ENCODE results near the gene FAR2. TPM values are rescaled to one million over a fixed set of nuclear protein-coding genes. Genes with fewer than 3 reads are reported as not detected.
"Not testable (repeated sequence)": the region's sequence is repeated elsewhere in the genome, so short reads cannot be mapped to it uniquely, and the experiment has no call there.

The FAR2 gene
- polyA plus RNA-seq, 3 donors: 1.5 to 5.7 (median 4.4) TPM

DNA sequence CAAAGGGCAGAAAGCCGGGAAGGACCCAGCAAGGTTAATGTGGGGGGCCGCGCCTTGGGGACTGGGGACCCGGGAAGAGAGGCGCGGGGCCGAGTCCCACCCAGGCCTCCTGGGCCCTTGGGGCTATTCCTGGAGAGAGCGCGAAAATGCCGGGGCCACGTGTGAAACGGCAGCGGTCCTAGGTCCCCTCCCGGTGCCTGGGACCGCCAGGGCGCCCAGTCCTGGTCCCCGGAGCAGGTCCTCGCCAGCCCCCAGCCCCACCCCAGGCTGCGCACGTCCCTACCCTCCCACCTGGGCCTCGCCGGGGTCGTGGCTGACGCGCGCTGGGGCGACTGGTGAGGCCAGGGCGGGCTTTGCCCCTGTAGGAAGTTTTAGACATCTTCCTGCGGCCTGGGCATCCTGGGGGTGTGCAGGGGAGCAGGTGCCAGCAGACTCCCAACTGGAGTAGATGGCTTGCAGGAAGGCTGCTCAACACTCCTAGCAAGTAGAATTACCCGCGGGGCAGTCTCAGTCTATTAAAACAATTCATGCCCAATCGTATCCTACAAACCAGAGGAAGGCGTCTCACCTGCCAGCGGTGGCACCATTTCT is 708 bp downstream of the FAR2 start:
- WGBS, 3 donors: 14 to 20% (median 17%) methylated on average over 29 to 34 of the region's 34 CpGs
- H3K27ac ChIP-seq (ENCODE audit: low read depth, low read length): no peak overlapping the region

DNA sequence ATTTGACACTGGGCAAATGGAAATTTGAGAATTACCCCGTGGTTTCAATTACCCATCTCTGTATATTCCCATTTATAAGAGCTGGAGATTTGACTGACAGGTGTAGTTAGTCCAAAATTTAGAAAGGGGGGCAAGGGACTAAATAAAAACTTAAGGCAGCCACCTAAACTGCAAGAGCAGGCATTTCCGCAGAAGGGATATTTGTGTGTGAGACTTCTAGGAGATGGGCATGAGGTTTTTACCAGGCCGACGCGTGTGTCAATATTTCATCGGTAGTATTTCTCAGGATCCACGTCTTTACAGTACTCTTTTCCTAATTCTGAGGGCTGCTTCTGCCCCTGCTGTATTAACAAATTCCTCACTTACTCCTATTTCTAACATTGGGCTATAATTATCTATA is 1.4 kb downstream of the FAR2 start:
- 60 to 81% (median 78%) methylated on average over 7 of the region's 7 CpGs for WGBS, 3 donors
- no peak overlapping the region for H3K27ac ChIP-seq (ENCODE audit: low read depth, low read length)

DNA sequence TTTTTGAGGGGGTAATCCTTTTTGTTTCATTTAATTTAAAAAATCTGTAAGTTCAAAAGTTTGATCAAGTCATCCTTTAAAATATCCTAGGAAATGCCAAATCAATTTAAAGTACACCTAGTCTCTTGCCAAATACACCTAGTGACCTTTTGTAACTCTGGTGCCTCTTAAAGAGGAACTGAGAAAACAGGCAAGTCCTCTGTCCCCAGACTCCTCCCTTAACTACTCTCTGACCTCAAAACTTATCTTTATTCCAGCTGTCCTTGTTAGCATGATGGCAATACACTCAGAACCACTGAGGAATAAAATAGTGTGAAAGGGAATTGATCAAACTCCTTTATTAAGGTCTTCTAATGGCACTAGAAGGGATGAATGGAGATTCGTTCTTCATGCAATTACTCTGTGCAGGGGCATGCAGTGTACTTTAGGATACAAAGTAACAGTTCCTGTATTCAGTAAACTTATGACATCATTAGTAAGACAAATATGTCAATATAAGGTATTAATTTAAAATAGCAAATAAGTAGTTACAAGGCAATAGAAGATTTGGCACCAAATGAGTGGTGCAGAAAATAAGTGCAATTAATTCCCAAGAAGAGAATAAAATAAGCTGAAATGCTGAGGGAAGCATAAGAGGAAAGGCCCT is 3.3 kb downstream of the FAR2 start:
- WGBS, 3 donors: 51 to 59% (median 58%) methylated on average over 1 of the region's 1 CpG

DNA sequence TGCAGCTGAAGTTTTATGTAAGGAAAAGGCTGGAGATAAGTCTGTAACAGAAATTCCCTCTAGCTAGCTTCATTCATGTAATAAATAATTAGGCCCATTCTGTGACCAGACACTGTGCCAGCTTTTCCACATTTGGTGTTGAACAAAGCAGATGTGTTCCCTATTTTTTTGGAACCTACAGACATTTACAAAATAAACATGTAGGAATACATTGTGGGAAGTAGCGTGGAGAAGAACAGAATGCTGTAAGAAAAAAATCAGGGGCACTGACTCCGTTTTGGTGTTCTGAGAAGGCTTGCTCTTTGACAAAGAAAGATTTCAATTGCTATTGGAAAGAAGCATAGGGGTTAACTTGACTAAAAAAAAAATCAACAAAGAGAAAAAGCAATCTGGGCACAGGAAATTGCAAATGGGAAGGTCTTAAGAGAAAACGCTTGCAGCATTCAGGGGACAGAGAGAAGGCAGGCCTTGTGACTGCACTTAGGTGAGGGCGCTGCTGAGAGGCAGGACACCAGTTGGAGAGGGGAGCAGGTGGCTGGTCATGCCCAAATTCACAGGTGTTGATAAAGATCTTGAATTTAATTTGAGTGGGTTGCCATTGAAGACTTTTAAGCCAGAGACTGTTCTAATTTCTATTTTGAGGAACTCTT is 4.0 kb downstream of the FAR2 start:
- H3K27ac ChIP-seq (ENCODE audit: low read depth, low read length): no peak overlapping the region
- WGBS, 3 donors: 44 to 55% (median 50%) methylated on average over 4 of the region's 4 CpGs

More for the DNA sequence above, 3.3 kb downstream of the FAR2 start:
- no peak overlapping the region for H3K27ac ChIP-seq (ENCODE audit: low read depth, low read length)

DNA sequence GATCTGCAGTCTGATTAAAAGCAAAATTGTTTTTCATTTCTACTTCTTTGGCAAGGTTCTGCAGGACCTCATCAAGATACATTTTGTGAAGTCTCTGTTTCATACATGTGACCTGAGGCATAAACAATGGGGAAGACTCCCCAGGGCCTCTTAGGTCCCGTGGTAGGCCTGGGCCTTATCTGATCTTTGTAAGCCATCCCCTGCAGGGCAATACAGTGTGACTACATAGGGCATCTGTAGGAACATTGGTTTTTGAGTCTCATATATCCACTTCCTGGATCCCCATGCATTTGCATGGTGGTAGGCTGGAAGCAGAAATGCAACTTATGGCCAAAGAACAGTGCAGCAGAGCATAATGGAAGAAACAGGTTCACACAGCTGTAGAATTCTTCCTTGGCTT is 6.0 kb downstream of the FAR2 start:
- 37 to 57% (median 38%) methylated on average over 1 of the region's 1 CpG for WGBS, 3 donors
- H3K27ac ChIP-seq (ENCODE audit: low read depth, low read length): no peak overlapping the region

DNA sequence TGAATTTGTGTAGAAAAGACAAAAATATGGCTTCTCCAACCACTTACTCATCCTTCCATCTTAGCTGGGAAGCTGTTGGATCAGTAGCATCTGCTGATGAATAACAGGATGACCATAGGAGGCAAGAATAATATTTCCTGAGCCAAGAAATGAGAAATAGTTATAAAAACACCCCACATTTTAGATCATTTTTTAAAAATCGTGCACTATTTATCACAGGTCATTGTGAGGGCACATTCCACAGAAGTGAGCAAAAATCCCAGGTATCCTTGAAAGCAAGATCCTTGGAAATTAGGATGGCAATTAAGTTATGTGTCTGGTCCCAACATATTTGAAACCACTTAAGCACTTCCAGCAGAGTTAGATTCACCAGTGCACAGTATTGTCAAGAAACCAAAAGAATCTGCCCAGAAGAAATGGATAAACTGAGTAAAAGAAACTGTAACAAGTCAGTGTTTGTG is 8.4 kb downstream of the FAR2 start:
- no peak overlapping the region for H3K27ac ChIP-seq (ENCODE audit: low read depth, low read length)
- 32 to 34% (median 32%) methylated on average over 1 of the region's 1 CpG for WGBS, 3 donors

DNA sequence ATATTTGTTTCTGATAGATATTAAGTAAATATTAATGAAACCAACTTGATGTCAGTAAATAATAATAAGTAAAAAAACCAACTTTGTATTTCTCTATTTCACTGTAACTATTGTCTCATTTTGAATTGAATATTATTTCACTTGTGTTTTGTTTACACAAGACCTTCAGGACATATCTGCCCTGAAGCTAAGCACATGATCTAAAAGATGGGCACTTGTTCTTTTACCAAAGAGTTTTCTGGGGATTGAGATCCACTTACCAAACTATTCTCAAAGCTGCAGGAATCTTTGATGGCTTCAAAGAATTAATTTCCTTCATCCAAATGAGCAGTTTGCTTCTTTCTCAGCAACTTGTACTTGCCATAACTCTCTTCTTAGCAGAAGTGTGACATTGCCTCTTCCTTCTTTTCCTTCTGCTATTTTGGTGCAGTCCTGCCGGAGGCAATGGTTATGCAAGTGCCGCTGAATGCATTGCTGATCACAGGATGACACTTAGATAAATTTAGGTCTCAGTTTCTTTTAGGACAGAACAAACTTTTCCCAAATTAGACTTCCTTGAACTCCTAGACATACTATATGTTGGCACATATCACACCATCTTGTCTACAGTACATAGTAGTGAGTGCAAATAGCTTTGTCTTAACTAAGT is 9.2 kb downstream of the FAR2 start:
- WGBS, 3 donors: 40 to 66% (median 60%) methylated on average over 2 of the region's 2 CpGs
- no peak overlapping the region for H3K27ac ChIP-seq (ENCODE audit: low read depth, low read length)

DNA sequence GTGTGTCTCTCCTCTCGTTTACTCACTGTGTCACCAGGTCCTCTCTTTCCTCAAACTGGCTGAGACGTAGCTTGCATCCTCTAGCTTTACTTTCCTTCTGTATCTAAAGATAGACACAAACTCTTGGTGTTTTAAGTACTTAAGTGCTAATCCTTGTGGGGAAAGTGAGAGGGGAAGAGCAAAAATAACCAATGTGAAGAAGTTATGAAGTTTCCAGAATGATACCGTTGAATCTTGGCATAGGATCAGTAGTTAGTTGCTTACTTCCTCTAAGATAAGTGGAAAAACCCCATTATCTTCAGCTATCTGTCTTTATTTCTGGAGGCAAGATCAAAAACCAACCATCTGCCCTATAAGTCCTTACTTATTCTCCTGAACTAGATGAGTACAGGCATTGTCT is 10.6 kb downstream of the FAR2 start:
- WGBS, 3 donors: 42 to 63% (median 51%) methylated on average over 3 of the region's 3 CpGs
- H3K27ac ChIP-seq (ENCODE audit: low read depth, low read length): peak overlapping the region; percentile 9

DNA sequence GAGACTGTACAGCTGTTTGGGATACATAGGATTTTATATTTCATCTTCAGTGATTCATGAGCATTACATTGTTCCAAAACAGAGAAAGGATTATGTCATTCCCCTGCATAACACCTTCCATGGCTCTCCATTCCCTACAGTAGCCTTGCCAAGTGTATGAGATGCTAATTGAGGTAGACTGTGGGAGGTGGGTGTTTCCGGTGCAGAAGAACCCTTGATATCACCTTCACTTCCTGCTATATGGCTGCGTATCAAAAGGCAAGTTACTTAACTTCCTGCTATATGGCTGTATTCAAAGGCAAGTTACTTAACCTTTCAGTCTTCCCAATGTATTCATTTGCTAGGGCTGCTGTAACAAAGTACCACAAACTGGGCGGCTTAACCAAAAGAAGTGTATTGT is 11.2 kb downstream of the FAR2 start:
- peak overlapping the region; percentile 9 for H3K27ac ChIP-seq (ENCODE audit: low read depth, low read length)
- WGBS, 3 donors: 55 to 84% (median 65%) methylated on average over 3 of the region's 3 CpGs

DNA sequence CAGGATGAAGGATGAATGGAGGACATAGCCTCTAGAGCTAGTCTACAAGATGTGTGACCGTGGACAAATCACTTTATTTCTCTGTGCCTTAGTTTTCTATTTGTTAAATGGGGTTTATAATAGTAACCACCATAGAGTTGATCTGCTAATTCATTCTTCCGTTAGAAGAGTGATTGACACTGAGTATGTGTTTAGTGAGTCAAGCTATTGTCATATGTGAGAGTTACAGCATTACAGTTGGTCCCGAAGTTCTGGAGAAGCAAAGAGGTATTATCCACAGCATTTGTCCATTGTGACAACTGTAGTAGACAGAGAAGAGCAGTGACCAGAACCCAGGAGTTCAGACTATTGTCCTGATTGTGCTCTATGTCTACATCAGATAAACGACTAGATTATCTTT is 14.1 kb downstream of the FAR2 start:
- 63 to 93% (median 91%) methylated on average over 4 of the region's 4 CpGs for WGBS, 3 donors
- H3K27ac ChIP-seq (ENCODE audit: low read depth, low read length): no peak overlapping the region

DNA sequence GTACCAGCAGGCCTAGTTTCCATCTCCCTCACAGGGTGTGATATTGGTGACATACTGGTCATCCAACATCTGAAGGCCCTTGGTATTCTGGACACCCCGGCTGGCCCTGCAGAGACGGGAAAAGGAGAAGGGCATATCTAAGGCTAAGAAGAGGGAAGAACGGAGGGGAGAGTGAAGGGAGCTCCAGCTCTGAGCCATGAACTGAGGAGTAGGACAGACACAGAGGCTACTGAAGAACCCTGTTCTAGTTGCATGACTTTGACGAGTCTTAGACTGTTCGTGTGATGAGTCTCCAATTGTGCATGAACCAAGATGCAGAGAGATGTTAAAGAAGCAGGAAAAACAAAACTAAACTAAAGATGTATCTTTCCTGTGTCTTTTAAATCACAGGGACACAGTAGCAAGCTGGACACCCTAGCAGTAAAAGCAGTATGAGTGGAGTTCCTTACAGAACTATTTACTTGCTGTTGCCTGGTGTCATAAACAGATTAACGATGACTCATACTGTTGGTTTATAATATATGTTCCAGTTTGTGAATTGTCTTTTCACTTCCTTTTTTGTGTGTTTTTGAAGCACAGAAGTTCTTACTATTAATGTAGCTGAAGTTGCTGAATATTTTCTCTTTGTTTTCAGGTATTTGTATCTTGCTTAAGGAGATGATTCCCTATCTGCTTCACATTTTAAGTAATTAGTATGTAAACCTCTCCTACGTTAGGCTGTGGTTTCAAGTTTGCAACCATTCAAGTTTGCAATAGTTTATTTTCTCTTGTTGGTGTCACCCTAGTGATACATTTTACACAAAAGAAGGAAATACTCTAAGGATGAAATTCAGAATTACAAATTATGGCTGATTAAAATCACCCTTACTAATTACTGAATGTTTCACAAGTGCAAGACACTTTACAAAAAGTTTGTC is 15.7 kb downstream of the FAR2 start:
- 56 to 65% (median 59%) methylated on average over 7 of the region's 7 CpGs for WGBS, 3 donors
- H3K27ac ChIP-seq (ENCODE audit: low read depth, low read length): peak overlapping the region; percentile 31

DNA sequence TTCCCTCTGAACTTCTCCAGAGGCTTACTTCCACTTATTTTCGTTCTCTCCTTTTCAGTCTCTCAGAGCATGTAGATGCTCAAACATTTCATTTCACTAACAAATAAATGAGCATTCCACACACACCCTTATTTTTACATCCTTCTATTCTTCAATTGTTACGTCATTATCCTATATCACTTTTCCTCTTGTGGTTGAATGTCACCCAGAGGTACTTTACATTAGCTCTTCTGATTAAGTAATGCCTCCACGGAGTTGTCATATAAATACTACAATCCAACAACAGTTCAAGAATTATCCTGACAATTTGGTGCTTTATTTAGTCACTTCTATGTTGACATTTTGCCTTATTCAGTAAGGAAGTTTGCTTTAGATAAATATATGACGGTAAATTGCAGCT is 18.4 kb downstream of the FAR2 start:
- H3K27ac ChIP-seq (ENCODE audit: low read depth, low read length): no peak overlapping the region
- WGBS, 3 donors: 53 to 64% (median 60%) methylated on average over 4 of the region's 4 CpGs

DNA sequence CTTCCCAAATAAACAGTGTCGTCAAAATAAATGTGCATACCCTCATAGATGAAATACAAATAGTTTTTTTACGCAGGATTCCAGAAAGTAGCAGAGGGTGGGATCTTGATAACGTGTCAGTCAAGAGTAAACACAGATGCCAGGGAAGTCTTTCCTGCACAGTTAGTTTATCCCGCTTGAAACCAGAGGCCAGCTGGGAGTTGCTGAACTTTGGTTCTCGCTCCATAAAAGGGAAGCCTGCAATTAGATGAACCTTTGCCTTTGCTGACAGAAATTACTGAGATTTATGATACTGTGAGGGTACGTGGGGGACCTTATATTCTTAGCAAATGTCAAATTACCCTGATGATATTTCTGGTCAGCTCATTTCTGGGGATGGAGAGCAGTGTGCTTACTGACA is 18.9 kb downstream of the FAR2 start:
- H3K27ac ChIP-seq (ENCODE audit: low read depth, low read length): no peak overlapping the region
- WGBS, 3 donors: 49 to 75% (median 70%) methylated on average over 6 of the region's 6 CpGs

DNA sequence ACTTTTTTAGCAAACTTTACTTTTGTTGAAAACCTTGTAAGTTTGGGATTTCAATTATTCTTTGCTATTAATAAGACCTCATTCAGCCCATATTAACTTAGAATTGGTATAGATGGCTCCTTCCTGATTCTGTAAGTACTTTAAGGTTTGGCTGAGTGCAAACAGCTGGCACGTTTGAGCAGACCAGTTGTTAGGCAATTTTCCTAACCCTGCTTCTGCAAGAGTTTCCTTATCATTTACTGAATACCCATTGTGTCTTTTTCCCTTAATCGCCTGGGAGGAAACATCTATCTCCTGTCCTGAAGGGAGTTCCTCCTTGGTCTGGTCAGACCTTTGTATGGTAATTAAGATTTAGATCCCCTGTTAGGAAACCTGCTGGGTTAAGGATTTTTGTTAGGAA is 20.9 kb downstream of the FAR2 start:
- 23 to 30% (median 24%) methylated on average over 2 of the region's 2 CpGs for WGBS, 3 donors
- H3K27ac ChIP-seq (ENCODE audit: low read depth, low read length): not testable (repeated sequence)

DNA sequence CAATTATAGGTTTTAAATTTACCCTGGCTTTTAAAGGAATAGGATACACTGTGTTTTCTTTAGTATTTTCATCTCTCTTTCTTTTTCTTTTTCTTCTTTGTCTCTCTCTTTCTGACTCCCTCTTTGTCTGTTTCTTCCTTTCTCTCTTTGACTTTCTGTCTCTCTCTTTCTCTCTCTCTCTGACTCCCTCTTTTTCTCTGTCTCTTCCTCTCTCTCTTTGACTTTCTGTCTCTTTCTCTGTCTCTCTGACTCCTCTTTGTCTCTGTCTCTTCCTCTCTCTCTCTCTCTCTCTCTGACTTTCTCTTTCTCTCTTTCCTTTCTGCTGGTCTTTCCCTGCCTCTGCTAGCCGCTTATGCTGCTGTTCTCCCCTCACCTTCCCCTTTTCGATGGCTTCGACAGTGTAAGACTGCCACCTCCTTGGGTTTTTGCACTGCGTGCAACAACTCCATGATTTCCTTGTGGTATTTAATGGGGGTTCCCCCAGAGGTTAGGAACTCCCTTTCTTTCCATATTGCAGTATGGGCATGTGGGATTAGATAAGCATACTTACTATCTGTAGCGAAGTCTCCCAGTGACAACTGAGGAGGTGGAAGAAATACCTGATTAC is 21.5 kb downstream of the FAR2 start:
- H3K27ac ChIP-seq (ENCODE audit: low read depth, low read length): not testable (repeated sequence)
- WGBS, 3 donors: 68 to 80% (median 76%) methylated on average over 5 of the region's 5 CpGs

DNA sequence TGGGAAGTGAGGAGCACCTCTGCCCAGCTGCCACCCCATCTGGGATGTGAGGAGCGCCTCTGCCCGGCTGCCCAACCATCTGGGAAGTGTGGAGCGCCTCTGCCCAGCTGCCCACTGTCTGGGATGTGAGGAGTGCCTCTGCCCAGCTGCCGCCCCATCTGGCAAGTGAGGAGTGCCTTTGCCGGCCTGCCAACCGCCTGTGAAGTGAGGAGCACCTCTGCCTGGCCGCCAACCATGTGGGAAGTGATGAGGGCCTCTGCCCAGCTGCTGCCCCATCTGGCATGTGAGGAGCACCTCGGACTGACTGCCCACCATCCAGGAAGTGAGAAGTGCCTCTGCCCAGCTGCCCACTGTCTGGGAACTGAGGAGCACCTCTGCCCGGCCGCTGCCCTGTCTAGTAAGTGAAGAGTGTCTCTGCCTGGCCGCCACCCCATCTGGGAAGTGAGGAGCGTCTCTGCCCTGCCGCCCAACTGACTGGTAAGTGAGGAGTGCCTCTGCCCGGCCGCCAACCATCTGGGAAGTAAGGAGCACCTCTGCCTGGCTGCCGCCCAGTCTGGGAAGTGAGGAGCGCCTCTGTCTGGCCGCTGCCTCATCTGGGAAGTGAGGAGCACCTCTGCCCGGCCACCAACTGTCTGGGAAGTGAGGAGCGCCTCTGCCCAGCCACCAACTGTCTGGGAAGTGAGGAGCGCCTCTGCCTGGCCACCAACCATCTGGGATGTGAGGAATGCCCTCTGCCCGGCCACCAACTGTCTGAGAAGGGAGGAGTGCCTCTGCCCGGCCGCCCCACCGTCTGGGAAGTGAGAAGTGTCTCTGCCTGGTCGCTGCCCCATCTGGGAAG is 22.6 kb downstream of the FAR2 start:
- no peak overlapping the region for H3K27ac ChIP-seq (ENCODE audit: low read depth, low read length)
- 79 to 93% (median 89%) methylated on average over 26 of the region's 26 CpGs for WGBS, 3 donors

DNA sequence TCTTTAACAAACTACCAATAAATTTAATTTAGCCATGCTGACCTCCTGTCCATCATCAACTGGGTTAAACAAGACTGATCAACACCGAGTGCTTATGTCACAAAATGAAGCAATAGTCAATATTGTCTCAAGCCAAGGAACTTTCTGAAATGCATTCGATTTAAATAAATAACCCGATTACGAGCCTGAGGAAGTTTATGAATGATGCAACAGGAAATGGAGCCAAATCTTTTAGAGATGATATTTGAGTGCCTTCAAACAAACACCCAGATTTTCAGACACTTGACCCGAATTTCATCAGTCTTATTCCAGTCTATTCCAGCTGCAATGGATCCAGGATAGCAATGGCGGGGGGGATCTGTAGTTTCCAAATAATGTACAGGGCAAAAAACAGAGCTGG is 27.9 kb downstream of the FAR2 start:
- WGBS, 3 donors: 36 to 61% (median 37%) methylated on average over 6 of the region's 6 CpGs
- no peak overlapping the region for H3K27ac ChIP-seq (ENCODE audit: low read depth, low read length)

All from adipose tissue (tissue), 3 donors.